HepG2 (cell line): ENCODE measurements around the gene NUSAP1. TPM values are rescaled to one million over a fixed set of nuclear protein-coding genes. Genes with fewer than 3 reads are reported as not detected.

Source experiments
- MYC ChIP-seq: sonication (generic); formaldehyde crosslinking; IDR thresholded peaks from 2 replicates; pipeline ENCODE4 v1.9.0; 2021; ENCODE audit warnings: missing genetic modification reagents, borderline replicate concordance
- PHB2 ChIP-seq: fragments of 450-650 bp; IDR thresholded peaks from 2 replicates; pipeline ENCODE4 v1.6.1; 2018; ENCODE audit not compliant: partially characterized antibody
- SALL1 ChIP-seq: sonication (generic); formaldehyde crosslinking; IDR thresholded peaks from 2 replicates; pipeline ENCODE4 v1.8.0; 2022; ENCODE audit warnings: mild to moderate bottlenecking, missing genetic modification reagents
- YEATS4 ChIP-seq: sonication (generic); formaldehyde crosslinking; IDR thresholded peaks from 2 replicates; pipeline ENCODE4 v1.4.0; 2020; ENCODE audit warnings: missing genetic modification reagents, borderline replicate concordance
- ZNF350 ChIP-seq: sonication (generic); formaldehyde crosslinking; IDR thresholded peaks from 2 replicates; pipeline ENCODE4 v1.4.0; 2020; ENCODE audit warnings: mild to moderate bottlenecking, low read depth, missing genetic modification reagents, borderline replicate concordance
- ZNF678 ChIP-seq: sonication (generic); formaldehyde crosslinking; IDR thresholded peaks from 2 replicates; pipeline ENCODE4 v1.4.0; 2020; ENCODE audit warnings: mild to moderate bottlenecking, missing genetic modification reagents
- ZNF788 ChIP-seq: sonication (generic); formaldehyde crosslinking; IDR thresholded peaks from 2 replicates; pipeline ENCODE4 v1.5.0; 2020; ENCODE audit warnings: mild to moderate bottlenecking, missing genetic modification reagents, borderline replicate concordance
- ZNF841 ChIP-seq: sonication (generic); formaldehyde crosslinking; IDR thresholded peaks from 2 replicates; pipeline ENCODE4 v1.8.1; 2023; ENCODE audit warnings: missing genetic modification reagents, borderline replicate concordance
- ZNF883 ChIP-seq: sonication (generic); formaldehyde crosslinking; IDR thresholded peaks from 2 replicates; pipeline ENCODE4 v1.5.1; 2020; ENCODE audit warnings: mild to moderate bottlenecking, missing genetic modification reagents; ENCODE audit errors: not compliant biosample characterization
- polyA plus RNA-seq, 8 experiments: library from polyadenylated mRNA; depleted of rRNA in 3 of 8; stranded (reverse) in 7 of 8; unstranded in 1 of 8; fragments of >200 nt; fragmentation: Illumina TruSeq in 4 of 8; extraction: Trizol in 4 of 8; gene quantifications; 2 replicates each; pipeline versions ENCODE4 v1.2.1 to v1.2.3, GENCODE V29; 2011 to 2016; ENCODE audit warnings: low read depth in 4 of 8, missing spikeins in 1 of 8, mixed read lengths in 1 of 8; ENCODE audit not compliant: insufficient read depth in 1 of 8
- total RNA-seq, 5 experiments: library from RNA; depleted of rRNA; stranded (reverse); fragments of >200 nt; fragmentation: Illumina TruSeq; extraction: Trizol; gene quantifications; 2 replicates each; pipeline ENCODE4 v1.2.3, GENCODE V29; 2016; ENCODE audit warnings: low read depth in 1 of 5
- TF ChIP-seq, protein P1 (sequence below), 2 experiments: fragments of 450-650 bp in 1 of 2; sonication (generic) in 1 of 2; formaldehyde crosslinking in 1 of 2; IDR thresholded peaks; 2 replicates each; pipeline versions ENCODE4 v1.6.1 to v1.8.0; 2016 to 2022; ENCODE audit warnings: antibody characterized with exemption in 1 of 2, mild to moderate bottlenecking in 1 of 2, missing genetic modification reagents in 1 of 2
- TF ChIP-seq, protein P2 (sequence below): sonication (generic); formaldehyde crosslinking; IDR thresholded peaks from 2 replicates; pipeline ENCODE4 v1.8.1; 2023; ENCODE audit warnings: mild to moderate bottlenecking, missing genetic modification reagents, borderline replicate concordance
- TF ChIP-seq, protein P3 (sequence below): sonication (generic); formaldehyde crosslinking; IDR thresholded peaks from 2 replicates; pipeline ENCODE4 v1.4.0; 2020; ENCODE audit warnings: missing genetic modification reagents, mild to moderate bottlenecking, borderline replicate concordance
- TF ChIP-seq, protein P4 (sequence below): sonication (generic); formaldehyde crosslinking; conservative IDR thresholded peaks from 2 replicates; pipeline ENCODE4 v1.5.0; 2020; ENCODE audit warnings: missing genetic modification reagents
- TF ChIP-seq, protein P5 (sequence below): sonication (generic); formaldehyde crosslinking; IDR thresholded peaks from 2 replicates; pipeline ENCODE4 v1.4.0; 2020; ENCODE audit warnings: missing genetic modification reagents, low read depth, mild to moderate bottlenecking, borderline replicate concordance

NUSAP1 gene
- total and polyA plus RNA-seq, 2 of the 13 experiments (the other 11 are each of a cell fraction or from before 2014, with no cell fraction given), result 59.5 to 106 TPM

DNA sequence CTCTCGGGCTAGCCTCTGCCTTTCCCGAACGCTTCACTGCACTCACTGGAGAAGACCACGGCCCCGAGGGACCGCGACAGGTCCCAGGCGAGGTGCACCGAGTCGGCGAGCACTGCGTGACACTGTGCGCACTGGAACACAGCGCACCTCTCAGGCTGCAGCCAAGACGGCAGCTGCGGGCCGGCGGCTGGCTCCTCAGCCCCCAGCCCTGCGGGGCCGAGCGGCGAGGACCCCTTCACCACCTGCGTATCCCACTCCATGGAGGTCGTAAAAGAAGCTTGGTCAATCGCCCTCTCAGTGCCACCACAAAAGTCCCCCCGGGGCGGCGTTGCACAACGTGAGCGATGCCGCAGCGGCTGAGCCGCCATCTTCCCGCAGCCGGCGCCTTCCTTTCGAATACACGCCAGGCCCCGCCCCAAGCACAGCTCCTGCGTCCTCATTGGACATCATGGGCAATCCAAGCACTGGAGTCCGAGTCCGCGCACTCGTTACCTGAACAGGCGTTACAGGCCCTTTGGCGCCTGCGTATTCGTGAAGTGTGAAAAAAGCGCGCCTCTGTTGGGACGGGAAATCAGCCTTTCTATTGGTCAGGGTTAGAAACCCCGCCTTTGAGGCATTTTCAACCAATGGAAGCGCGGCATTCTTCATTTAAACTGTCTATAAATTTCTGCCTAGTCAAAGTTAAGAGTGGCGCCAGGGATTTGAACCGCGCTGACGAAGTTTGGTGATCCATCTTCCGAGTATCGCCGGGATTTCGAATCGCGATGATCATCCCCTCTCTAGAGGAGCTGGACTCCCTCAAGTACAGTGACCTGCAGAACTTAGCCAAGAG is at the start of gene NUSAP1, which contains the start of gene OIP5 (continued):
- TF ChIP-seq, protein P1, sequence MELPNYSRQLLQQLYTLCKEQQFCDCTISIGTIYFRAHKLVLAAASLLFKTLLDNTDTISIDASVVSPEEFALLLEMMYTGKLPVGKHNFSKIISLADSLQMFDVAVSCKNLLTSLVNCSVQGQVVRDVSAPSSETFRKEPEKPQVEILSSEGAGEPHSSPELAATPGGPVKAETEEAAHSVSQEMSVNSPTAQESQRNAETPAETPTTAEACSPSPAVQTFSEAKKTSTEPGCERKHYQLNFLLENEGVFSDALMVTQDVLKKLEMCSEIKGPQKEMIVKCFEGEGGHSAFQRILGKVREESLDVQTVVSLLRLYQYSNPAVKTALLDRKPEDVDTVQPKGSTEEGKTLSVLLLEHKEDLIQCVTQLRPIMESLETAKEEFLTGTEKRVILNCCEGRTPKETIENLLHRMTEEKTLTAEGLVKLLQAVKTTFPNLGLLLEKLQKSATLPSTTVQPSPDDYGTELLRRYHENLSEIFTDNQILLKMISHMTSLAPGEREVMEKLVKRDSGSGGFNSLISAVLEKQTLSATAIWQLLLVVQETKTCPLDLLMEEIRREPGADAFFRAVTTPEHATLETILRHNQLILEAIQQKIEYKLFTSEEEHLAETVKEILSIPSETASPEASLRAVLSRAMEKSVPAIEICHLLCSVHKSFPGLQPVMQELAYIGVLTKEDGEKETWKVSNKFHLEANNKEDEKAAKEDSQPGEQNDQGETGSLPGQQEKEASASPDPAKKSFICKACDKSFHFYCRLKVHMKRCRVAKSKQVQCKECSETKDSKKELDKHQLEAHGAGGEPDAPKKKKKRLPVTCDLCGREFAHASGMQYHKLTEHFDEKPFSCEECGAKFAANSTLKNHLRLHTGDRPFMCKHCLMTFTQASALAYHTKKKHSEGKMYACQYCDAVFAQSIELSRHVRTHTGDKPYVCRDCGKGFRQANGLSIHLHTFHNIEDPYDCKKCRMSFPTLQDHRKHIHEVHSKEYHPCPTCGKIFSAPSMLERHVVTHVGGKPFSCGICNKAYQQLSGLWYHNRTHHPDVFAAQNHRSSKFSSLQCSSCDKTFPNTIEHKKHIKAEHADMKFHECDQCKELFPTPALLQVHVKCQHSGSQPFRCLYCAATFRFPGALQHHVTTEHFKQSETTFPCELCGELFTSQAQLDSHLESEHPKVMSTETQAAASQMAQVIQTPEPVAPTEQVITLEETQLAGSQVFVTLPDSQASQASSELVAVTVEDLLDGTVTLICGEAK (IDR thresholded peaks at IDR 0.05), result no peak
- TF ChIP-seq, protein P1 (CRISPR knock-in tag; IDR thresholded peaks at IDR 0.05), result peak; percentile 15; the same call in 1 of the 2 replicates
- peak; percentile 78; the same call in 1 of the 2 replicates for TF ChIP-seq ZNF350 (CRISPR knock-in tag)
- peak; percentile 80 for TF ChIP-seq SALL1
- TF ChIP-seq, protein P2, sequence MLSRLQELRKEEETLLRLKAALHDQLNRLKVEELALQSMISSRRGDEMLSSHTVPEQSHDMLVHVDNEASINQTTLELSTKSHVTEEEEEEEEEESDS, result no peak
- TF ChIP-seq, protein P3, sequence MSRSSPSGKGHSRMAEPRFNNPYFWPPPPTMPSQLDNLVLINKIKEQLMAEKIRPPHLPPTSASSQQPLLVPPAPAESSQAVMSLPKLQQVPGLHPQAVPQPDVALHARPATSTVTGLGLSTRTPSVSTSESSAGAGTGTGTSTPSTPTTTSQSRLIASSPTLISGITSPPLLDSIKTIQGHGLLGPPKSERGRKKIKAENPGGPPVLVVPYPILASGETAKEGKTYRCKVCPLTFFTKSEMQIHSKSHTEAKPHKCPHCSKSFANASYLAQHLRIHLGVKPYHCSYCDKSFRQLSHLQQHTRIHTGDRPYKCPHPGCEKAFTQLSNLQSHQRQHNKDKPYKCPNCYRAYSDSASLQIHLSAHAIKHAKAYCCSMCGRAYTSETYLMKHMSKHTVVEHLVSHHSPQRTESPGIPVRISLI, result peak; percentile 22; the same call in 1 of the 2 replicates
- TF ChIP-seq ZNF883 (CRISPR knock-in tag), result peak; percentile 66
- 0 out of 2 replicates have a peak, but pooled peaks have one; percentile 28 for TF ChIP-seq ZNF678 (CRISPR knock-in tag)
- TF ChIP-seq YEATS4 (CRISPR knock-in tag), result peak; percentile 66; the same call in 1 of the 2 replicates
- TF ChIP-seq, protein P4, sequence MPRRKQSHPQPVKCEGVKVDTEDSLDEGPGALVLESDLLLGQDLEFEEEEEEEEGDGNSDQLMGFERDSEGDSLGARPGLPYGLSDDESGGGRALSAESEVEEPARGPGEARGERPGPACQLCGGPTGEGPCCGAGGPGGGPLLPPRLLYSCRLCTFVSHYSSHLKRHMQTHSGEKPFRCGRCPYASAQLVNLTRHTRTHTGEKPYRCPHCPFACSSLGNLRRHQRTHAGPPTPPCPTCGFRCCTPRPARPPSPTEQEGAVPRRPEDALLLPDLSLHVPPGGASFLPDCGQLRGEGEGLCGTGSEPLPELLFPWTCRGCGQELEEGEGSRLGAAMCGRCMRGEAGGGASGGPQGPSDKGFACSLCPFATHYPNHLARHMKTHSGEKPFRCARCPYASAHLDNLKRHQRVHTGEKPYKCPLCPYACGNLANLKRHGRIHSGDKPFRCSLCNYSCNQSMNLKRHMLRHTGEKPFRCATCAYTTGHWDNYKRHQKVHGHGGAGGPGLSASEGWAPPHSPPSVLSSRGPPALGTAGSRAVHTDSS (CRISPR knock-in tag), result peak; percentile 23; the same call in 1 of the 2 replicates
- TF ChIP-seq ZNF788 (CRISPR knock-in tag), result peak; percentile 71; the same call in 1 of the 2 replicates
- TF ChIP-seq, protein P5, sequence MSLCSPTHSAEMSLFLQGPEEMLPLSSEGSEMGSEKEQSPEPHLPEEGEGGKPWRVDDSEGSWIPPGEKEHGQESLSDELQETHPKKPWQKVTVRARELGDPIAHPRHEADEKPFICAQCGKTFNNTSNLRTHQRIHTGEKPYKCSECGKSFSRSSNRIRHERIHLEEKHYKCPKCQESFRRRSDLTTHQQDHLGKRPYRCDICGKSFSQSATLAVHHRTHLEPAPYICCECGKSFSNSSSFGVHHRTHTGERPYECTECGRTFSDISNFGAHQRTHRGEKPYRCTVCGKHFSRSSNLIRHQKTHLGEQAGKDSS (CRISPR knock-in tag), result 0 out of 2 replicates have a peak, but pooled peaks have one; percentile 56
- TF ChIP-seq PHB2, result no peak
- TF ChIP-seq ZNF841 (CRISPR knock-in tag), result no peak
- TF ChIP-seq MYC, result peak; percentile 62
